Activated CD8-positive, alpha-beta memory T cell treated with anti-CD3 and anti-CD28 coated beads for 24 hours (primary cell): ENCODE data around the gene YTHDF1.

ENCODE experiments used
- DNase-seq: peaks from one replicate; pipeline ENCODE4 v3.0.0-alpha.2; 2020

The YTHDF1 gene

GRCh38 chr20:63206878-63207277, 9.1 kb downstream of the YTHDF1 start:
- DNase-seq = no peak

GRCh38 chr20:63205896-63206295, 10.0 kb downstream of the YTHDF1 start:
- DNase-seq = no peak

GRCh38 chr20:63204362-63204761, 11.6 kb downstream of the YTHDF1 start:
- DNase-seq = no peak

- DNase-seq = no peak
Measured at GRCh38 chr20:63202811-63203526, 13.0 kb downstream of the YTHDF1 start.

- DNase-seq = no peak
Measured at GRCh38 chr20:63202021-63202420, 13.9 kb downstream of the YTHDF1 start.

GRCh38 chr20:63198606-63199005, 17.3 kb downstream of the YTHDF1 start:
- no peak for DNase-seq

- DNase-seq = no peak
Measured at GRCh38 chr20:63196768-63197470, 19.0 kb downstream of the YTHDF1 start.

- DNase-seq = no peak
Measured at GRCh38 chr20:63194797-63195173, 21.1 kb downstream of the YTHDF1 start.

GRCh38 chr20:63194007-63194796, 21.7 kb downstream of the YTHDF1 start:
- DNase-seq = no peak

- DNase-seq = no peak
Measured at GRCh38 chr20:63192721-63193120, 23.2 kb downstream of the YTHDF1 start.

GRCh38 chr20:63191400-63191799, 24.5 kb downstream of the YTHDF1 start:
- DNase-seq = no peak

GRCh38 chr20:63190828-63191227, 25.1 kb downstream of the YTHDF1 start:
- DNase-seq = no peak

GRCh38 chr20:63189846-63190559, 25.9 kb downstream of the YTHDF1 start:
- no peak for DNase-seq

GRCh38 chr20:63189322-63189642, 26.6 kb downstream of the YTHDF1 start:
- DNase-seq = no peak

GRCh38 chr20:63188641-63189321, 27.1 kb downstream of the YTHDF1 start:
- no peak for DNase-seq

- no peak for DNase-seq
Measured at GRCh38 chr20:63188159-63188442, 27.8 kb downstream of the YTHDF1 start.

GRCh38 chr20:63187338-63188158, 28.4 kb downstream of the YTHDF1 start:
- DNase-seq = no peak

GRCh38 chr20:63186528-63187316, 29.2 kb downstream of the YTHDF1 start:
- no peak for DNase-seq

- DNase-seq = no peak
Measured at GRCh38 chr20:63186084-63186483, 29.8 kb downstream of the YTHDF1 start.

GRCh38 chr20:63185215-63185796, 30.6 kb downstream of the YTHDF1 start:
- no peak for DNase-seq
